Activated naive CD8-positive, alpha-beta T cell (primary cell): Measurements from ENCODE around the gene ADAT3.
"Not testable (repeated sequence)": the region's sequence is repeated elsewhere in the genome, so short reads cannot be mapped to it uniquely, and the experiment has no call there.

Experiments used
- H3K27ac Mint-ChIP-seq: one replicate; pipeline ENCODE4 v1.8.0; 2021; ENCODE audit warnings: mixed read lengths
- H3K27me3 Mint-ChIP-seq: one replicate; pipeline ENCODE4 v1.8.0; 2021; ENCODE audit warnings: mixed read lengths
- H3K36me3 Mint-ChIP-seq: one replicate; pipeline ENCODE4 v1.8.0; 2021; ENCODE audit warnings: mixed read lengths
- H3K4me1 Mint-ChIP-seq: one replicate; pipeline ENCODE4 v1.8.0; 2021; ENCODE audit warnings: low read depth, mixed read lengths
- H3K4me3 Mint-ChIP-seq: one replicate; pipeline ENCODE4 v1.8.0; 2021; ENCODE audit warnings: mild to moderate bottlenecking, mixed read lengths
- H3K9me3 Mint-ChIP-seq: one replicate; pipeline ENCODE4 v1.8.0; 2021; ENCODE audit warnings: low read depth, mixed read lengths

The ADAT3 gene

DNA sequence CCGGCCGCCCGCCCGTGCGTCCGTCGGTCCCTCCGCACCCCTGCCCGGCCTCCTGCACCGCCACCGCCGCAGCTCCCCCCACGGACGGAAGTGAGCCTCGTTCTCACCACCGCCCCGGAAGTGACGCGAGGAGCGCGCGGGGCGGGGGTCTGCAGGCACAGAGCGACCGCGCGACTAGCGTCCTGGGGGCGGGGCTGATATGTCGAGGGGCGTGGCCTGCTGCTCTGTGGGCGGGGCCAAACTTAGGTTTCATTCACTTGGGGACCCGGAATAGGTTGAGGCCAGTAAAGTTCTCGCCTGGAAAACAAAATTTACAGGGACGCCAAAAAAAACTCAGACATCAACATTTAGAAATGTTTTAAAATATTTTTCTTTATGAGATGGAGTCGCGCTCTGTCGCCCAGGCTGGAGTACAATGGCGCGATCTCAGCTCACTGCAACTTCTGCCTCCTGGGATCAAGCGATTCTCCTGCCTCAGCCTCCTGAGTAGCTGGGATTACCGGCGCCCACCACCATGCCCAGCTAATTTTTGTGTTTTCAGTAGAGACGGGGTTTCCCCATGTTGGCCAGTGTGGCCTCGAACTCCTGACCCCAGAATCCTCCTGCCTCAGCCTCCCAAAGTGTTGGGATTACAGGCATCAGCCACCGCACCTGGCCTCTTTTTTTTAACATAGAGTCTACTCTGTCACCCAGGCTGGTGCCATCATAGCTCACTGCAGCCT, 19.6 kb upstream of the ADAT3 start, which contains the start of gene ABHD17A:
Gene ABHD17A, minus strand, starts transcription at position 99 of the 722 bp plus-strand sequence. CDS start 3,930 bp downstream, outside the sequence.
- not testable (repeated sequence) for H3K9me3 Mint-ChIP-seq
- H3K4me1 Mint-ChIP-seq: peaks cover 27% of the 10 kb centered on the region
- H3K27ac Mint-ChIP-seq: peak within 1 kb of the TSS; percentile 96

GRCh38 chr19:1886360-1886759, 18.8 kb upstream of the ADAT3 start:
- H3K9me3 Mint-ChIP-seq, H3K4me3 Mint-ChIP-seq, H3K27me3 Mint-ChIP-seq, H3K36me3 Mint-ChIP-seq, H3K27ac Mint-ChIP-seq: not testable (repeated sequence)
- peaks cover 24% of the 10 kb centered on the region for H3K4me1 Mint-ChIP-seq

More for the DNA sequence above, 19.6 kb upstream of the ADAT3 start, which contains the start of gene ABHD17A:
- H3K4me3 Mint-ChIP-seq: peak within 1 kb of the TSS; percentile 99
- not testable (repeated sequence) for H3K36me3 Mint-ChIP-seq, H3K27me3 Mint-ChIP-seq

DNA sequence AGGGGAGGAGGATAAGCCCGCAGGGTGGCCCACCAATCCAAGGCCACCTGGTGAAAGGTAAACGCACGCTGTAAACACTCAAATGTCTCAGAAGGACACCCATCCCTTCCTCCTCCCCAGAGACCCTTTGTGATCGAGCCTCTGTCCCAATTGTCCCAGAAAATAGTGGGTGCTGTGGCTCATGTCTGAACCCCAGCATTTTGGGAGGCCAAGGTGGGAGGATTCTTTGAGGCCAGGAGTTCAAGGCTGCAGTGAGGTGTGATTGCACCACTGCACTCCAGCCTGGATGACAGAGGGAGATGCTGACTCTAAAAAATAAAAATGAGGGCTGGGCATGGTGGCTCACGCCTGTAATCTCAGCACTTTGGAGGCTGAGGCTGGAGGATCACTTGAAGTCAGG, 16.8 kb upstream of the ADAT3 start:
- H3K27me3 Mint-ChIP-seq: no peaks in the 10 kb centered on the region
- H3K9me3 Mint-ChIP-seq: no peaks in the 10 kb centered on the region
- H3K4me3 Mint-ChIP-seq: no peak overlapping the region
- no peaks in the 10 kb centered on the region for H3K36me3 Mint-ChIP-seq
- H3K27ac Mint-ChIP-seq: no peak overlapping the region
- H3K4me1 Mint-ChIP-seq: peaks cover 9% of the 10 kb centered on the region

- Mint-ChIP-seq H3K4me3 (no peak overlapping the region), H3K4me1 (peaks cover 7% of the 10 kb centered on the region), H3K27ac (no peak overlapping the region)
These were observed 15.3 kb upstream of the ADAT3 start for GRCh38 chr19:1889907-1890306.

GRCh38 chr19:1893791-1894190, 11.4 kb upstream of the ADAT3 start:
- Mint-ChIP-seq H3K9me3 (no peaks in the 10 kb centered on the region), H3K4me1 (peaks cover 27% of the 10 kb centered on the region), H3K27ac (peak overlapping the region; percentile 81), H3K4me3 (no peak overlapping the region), H3K36me3 (no peaks in the 10 kb centered on the region), H3K27me3 (no peaks in the 10 kb centered on the region)

More at GRCh38 chr19:1889907-1890306, 15.3 kb upstream of the ADAT3 start:
- no peaks in the 10 kb centered on the region for H3K27me3 Mint-ChIP-seq
- H3K9me3 Mint-ChIP-seq: no peaks in the 10 kb centered on the region
- H3K36me3 Mint-ChIP-seq: no peaks in the 10 kb centered on the region

DNA sequence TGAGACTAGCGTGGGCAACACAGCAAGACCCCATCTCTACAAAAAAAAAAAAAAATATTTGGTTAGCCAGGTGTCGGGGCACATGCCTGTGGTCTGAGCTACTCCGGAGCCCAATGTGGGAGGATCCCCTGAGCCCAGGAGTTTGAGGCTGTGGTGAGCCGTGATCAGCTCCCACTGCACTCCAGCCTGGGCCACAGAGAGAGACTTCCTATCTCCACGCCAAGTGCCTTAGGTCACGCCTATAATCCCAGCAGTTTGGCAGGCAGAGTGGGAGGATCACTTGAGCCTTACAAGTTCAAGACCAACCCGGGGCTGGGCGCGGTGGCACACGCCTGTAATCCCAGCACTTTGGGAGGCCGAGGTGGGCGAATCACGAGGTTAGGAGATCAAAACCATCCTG, 8.7 kb upstream of the ADAT3 start:
- Mint-ChIP-seq H3K27ac (peak overlapping the region; percentile 98), H3K36me3 (no peaks in the 10 kb centered on the region), H3K4me1 (peaks cover 27% of the 10 kb centered on the region), H3K9me3 (no peaks in the 10 kb centered on the region), H3K4me3 (peak overlapping the region; percentile 47), H3K27me3 (no peaks in the 10 kb centered on the region)

GRCh38 chr19:1901940-1902404, 3.2 kb upstream of the ADAT3 start:
- no peaks in the 10 kb centered on the region for H3K9me3 Mint-ChIP-seq
- H3K27me3 Mint-ChIP-seq: no peaks in the 10 kb centered on the region
- no peaks in the 10 kb centered on the region for H3K36me3 Mint-ChIP-seq
- H3K27ac Mint-ChIP-seq: no peak overlapping the region
- H3K4me1 Mint-ChIP-seq: peaks cover 28% of the 10 kb centered on the region
- H3K4me3 Mint-ChIP-seq: no peak overlapping the region

DNA sequence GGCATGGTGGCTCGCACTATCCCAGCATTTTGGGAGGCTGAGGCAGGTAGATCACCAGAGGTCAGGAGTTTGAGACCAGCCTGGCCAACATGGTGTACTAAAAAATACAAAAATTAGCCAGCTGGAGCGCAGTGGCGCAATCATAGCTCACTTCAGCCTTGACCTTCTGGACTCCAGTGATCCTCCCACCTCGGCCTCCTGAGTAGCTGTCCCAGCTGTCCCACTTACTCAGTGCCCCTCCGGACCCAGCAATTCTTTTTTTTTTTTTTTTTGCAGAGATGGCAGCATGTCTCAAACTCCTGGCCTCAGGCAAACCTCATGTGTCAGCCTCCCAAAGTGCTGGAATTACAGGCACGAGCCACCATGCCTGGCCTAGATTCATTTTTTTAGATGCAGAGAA, 2.3 kb upstream of the ADAT3 start:
- Mint-ChIP-seq H3K4me1 (peaks cover 23% of the 10 kb centered on the region), H3K36me3 (no peaks in the 10 kb centered on the region), H3K27me3 (no peaks in the 10 kb centered on the region), H3K27ac (no peak overlapping the region), H3K4me3 (no peak overlapping the region), H3K9me3 (no peaks in the 10 kb centered on the region)

DNA sequence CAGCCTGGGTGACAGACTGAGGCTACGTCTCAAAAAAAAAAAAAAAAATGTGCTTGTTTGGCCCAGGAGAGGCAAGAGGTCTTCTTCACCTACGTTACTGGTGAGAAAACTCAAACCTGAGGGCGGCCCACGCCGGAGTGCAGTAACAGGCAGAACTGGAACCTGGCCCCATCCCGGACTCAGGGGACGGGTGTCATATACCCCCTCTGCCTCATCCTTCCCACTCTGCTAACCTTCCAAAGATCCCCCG, 414 bp upstream of the ADAT3 start:
- Mint-ChIP-seq H3K4me3 (peak overlapping the region; percentile 78), H3K27ac (no peak overlapping the region), H3K4me1 (peaks cover 35% of the 10 kb centered on the region)

DNA sequence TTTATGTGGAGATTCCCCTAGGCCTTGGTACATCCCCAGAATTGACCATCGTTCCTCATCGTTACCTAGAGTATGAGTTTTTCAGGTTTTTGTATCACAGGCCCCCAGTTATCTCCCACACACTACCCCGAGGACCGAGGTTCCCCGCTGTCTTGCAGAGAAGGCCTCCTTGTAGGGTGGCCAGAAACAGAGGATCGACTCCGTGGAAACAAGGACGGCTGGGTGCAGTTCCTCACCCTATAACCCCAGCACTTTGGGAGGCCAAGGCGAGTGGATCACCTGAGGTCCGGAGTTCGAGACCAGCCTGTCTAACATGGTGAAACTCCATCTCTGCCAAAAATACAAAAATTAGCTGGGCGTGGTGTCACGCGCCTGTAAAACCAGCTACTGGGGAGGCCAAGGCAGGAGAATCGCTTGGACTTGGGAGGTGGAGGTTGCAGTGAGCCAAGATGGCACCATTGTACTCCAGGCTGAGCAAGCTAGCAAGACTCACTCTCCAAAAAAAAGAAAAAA, 720 bp downstream of the ADAT3 start:
- no peaks in the 10 kb centered on the region for H3K27me3 Mint-ChIP-seq
- peak overlapping the region; percentile 92 for H3K4me3 Mint-ChIP-seq
- H3K4me1 Mint-ChIP-seq: peaks cover 40% of the 10 kb centered on the region
- H3K36me3 Mint-ChIP-seq: no peaks in the 10 kb centered on the region
- peak overlapping the region; percentile 84 for H3K27ac Mint-ChIP-seq
- no peaks in the 10 kb centered on the region for H3K9me3 Mint-ChIP-seq

More for the DNA sequence above, 414 bp upstream of the ADAT3 start:
- no peaks in the 10 kb centered on the region for H3K36me3 Mint-ChIP-seq
- no peaks in the 10 kb centered on the region for H3K27me3 Mint-ChIP-seq
- no peaks in the 10 kb centered on the region for H3K9me3 Mint-ChIP-seq

DNA sequence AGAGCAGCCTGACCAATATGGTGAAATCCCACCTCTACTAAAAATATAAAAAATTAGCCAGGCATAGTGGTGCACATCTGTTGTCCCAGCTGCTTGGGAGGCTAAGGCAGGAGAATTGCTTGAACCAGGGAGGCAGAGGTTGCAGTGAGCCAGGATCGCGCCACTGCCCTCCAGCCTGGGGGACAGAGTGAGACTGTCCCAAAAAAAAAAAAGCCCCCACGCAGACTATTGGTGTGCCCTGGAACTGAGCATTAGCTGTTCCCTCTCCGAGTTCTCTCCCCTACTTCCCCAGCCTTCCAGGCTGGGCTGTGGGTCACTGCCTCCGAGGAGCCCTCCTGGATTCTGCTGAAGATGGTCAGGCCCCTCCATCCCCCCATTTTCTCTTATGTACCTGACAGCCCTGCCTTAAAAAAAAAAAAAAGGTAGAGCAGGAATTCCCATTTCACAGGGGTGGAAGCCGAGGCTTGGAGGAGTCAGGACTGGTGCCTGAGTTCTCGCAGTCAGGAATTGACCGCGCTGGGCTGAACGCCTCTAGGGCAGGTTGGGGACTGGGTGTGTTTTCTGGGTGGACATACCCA, 1.9 kb downstream of the ADAT3 start:
- H3K9me3 Mint-ChIP-seq: no peaks in the 10 kb centered on the region
- H3K27ac Mint-ChIP-seq: no peak overlapping the region
- no peaks in the 10 kb centered on the region for H3K36me3 Mint-ChIP-seq
- no peaks in the 10 kb centered on the region for H3K27me3 Mint-ChIP-seq
- H3K4me1 Mint-ChIP-seq: peaks cover 40% of the 10 kb centered on the region
- H3K4me3 Mint-ChIP-seq: peak overlapping the region; percentile 35

- no peaks in the 10 kb centered on the region for H3K36me3 Mint-ChIP-seq
- no peak overlapping the region for H3K4me3 Mint-ChIP-seq
- H3K27ac Mint-ChIP-seq: no peak overlapping the region
- no peaks in the 10 kb centered on the region for H3K9me3 Mint-ChIP-seq
- H3K27me3 Mint-ChIP-seq: no peaks in the 10 kb centered on the region
- peaks cover 40% of the 10 kb centered on the region for H3K4me1 Mint-ChIP-seq
These were observed 2.6 kb downstream of the ADAT3 start for GRCh38 chr19:1907563-1908363.

DNA sequence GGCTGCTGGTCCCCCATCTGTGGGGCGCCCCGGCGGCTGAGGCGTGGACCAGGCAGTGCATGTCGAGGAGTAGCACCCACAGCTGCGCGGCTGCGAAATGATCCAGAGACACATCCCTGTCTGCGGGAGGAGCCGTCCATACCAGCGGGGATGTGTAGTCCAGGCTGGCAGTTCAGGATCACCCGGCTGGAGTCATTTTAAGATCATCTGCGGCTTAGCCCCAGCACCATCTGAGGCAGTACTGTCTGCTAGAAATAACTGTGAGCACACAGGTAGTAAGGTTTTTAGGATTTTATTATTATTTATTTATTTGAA, 3.1 kb downstream of the ADAT3 start:
- no peaks in the 10 kb centered on the region for H3K9me3 Mint-ChIP-seq
- no peaks in the 10 kb centered on the region for H3K27me3 Mint-ChIP-seq
- H3K27ac Mint-ChIP-seq: no peak overlapping the region
- no peaks in the 10 kb centered on the region for H3K36me3 Mint-ChIP-seq
- H3K4me3 Mint-ChIP-seq: no peak overlapping the region
- peaks cover 35% of the 10 kb centered on the region for H3K4me1 Mint-ChIP-seq

DNA sequence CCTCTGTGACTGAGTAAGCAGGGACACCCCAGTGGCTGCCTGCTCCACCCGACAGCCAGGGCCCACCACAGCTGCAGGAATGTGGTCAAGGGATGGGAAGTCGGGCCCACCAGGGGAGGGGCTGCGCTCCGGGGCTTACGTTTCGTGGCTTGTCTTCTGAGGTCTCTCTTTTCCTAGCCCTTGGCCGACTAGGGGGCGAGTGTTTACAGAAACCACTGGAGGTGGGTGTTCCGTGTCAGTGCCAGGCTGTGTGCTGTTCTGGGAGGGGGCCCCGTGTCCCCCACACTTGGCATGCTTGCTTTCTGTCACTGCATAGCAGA, 4.5 kb downstream of the ADAT3 start:
- H3K27ac Mint-ChIP-seq: no peak overlapping the region
- H3K4me3 Mint-ChIP-seq: peak overlapping the region; percentile 13
- no peaks in the 10 kb centered on the region for H3K9me3 Mint-ChIP-seq
- no peaks in the 10 kb centered on the region for H3K36me3 Mint-ChIP-seq
- peaks cover 25% of the 10 kb centered on the region for H3K4me1 Mint-ChIP-seq
- H3K27me3 Mint-ChIP-seq: no peaks in the 10 kb centered on the region

GRCh38 chr19:1910177-1910576, 5.0 kb downstream of the ADAT3 start:
- Mint-ChIP-seq H3K36me3 (no peaks in the 10 kb centered on the region), H3K4me3 (no peak overlapping the region), H3K4me1 (peaks cover 24% of the 10 kb centered on the region), H3K27ac (no peak overlapping the region), H3K27me3 (no peaks in the 10 kb centered on the region), H3K9me3 (no peaks in the 10 kb centered on the region)
